Measurements from ENCODE around the gene CLDN4.

The CLDN4 gene

DNA sequence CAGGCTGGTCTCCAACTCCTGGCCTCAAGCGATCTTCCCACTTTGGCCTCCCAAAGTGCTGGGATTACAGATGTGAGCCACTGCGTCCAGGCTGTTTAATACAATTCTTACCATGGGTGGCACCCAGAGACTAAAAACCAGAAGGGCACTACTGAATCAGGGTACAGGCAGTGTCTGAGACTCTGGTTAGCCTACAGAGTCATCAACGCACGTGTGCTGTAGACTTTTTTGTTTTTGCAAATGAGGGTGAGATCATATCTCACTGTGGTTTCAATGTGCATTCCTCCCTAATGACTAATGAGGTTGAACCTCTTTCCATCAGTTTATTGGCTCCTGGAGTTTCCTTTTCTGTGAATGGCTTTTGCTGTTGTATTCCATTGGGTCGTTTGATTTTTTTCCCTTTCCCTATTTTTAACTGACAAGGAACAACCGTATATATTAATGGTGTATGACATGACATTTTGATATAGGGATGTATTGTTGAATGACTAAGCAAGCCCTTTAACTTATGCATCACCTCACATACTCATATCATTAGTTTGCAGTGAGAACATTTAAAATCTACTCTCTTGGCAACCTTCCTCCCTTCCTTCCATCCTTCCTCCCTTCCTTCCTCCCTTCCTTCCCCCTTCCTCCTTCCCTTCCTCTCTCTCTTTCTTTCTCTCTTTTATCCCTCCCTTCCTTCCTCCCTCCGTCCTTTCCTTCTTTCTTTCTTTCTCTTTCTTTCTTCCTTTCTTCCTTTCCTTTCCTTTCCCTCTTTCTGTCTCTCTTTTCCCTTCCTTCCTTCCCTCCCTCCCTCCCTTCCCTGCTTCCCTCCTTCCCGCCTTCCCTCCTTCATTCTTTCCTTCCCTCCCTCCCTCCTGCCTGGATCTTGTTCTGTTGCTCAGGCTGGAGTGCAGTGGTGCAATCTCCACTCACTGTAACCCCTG, 20.9 kb downstream of the CLDN4 start:
- DNase-seq: no peak
- H3K9me3 ChIP-seq (ENCODE audit: severe bottlenecking): no peaks in the 10 kb centered on the region
- no peak overlapping the region for H3K27ac ChIP-seq
- TF ChIP-seq, protein P1, sequence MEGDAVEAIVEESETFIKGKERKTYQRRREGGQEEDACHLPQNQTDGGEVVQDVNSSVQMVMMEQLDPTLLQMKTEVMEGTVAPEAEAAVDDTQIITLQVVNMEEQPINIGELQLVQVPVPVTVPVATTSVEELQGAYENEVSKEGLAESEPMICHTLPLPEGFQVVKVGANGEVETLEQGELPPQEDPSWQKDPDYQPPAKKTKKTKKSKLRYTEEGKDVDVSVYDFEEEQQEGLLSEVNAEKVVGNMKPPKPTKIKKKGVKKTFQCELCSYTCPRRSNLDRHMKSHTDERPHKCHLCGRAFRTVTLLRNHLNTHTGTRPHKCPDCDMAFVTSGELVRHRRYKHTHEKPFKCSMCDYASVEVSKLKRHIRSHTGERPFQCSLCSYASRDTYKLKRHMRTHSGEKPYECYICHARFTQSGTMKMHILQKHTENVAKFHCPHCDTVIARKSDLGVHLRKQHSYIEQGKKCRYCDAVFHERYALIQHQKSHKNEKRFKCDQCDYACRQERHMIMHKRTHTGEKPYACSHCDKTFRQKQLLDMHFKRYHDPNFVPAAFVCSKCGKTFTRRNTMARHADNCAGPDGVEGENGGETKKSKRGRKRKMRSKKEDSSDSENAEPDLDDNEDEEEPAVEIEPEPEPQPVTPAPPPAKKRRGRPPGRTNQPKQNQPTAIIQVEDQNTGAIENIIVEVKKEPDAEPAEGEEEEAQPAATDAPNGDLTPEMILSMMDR (IDR thresholded peaks at IDR 0.05; ENCODE audit: low read depth, low read length): no peak
- H3K27me3 ChIP-seq (ENCODE audit: insufficient read depth, low read depth, severe bottlenecking): no peaks in the 10 kb centered on the region
- no peaks in the 10 kb centered on the region for H3K36me3 ChIP-seq
- H3K4me3 ChIP-seq (ENCODE audit: low read depth, low read length): no peak overlapping the region

- H3K27ac ChIP-seq: no peak overlapping the region
- H3K9me3 ChIP-seq (ENCODE audit: severe bottlenecking): no peaks in the 10 kb centered on the region
- no peak for DNase-seq
- H3K36me3 ChIP-seq: no peaks in the 10 kb centered on the region
- TF ChIP-seq, protein P1 (IDR thresholded peaks at IDR 0.05; ENCODE audit: low read depth, low read length): no peak
- no peak overlapping the region for H3K4me3 ChIP-seq (ENCODE audit: low read depth, low read length)
- no peaks in the 10 kb centered on the region for H3K27me3 ChIP-seq (ENCODE audit: insufficient read depth, low read depth, severe bottlenecking)
Observed at GRCh38 chr7:73852500-73852899, 21.7 kb downstream of the CLDN4 start.

DNA sequence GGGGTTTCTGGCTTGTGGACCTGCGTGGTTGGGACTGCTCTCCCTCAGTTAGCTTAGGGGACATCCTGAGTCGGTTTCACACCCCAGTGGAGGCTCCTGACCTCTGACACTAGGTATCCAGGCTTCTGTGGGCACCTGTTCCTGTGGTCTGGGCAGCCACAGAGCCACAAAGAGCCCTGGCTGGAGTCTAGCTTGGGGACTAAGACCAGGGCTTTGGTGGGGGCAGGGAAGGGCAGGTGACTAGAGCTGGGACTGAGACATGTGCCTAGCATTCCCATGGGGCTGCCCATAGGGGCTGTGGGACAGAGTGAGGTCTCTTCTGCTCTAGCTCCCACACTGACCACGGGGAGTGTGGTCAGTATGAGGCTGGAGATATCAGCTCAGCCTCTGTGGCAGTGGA, 26.1 kb downstream of the CLDN4 start:
- H3K27me3 ChIP-seq (ENCODE audit: insufficient read depth, low read depth, severe bottlenecking): no peaks in the 10 kb centered on the region
- H3K27ac ChIP-seq: no peak overlapping the region
- DNase-seq: no peak
- H3K9me3 ChIP-seq (ENCODE audit: severe bottlenecking): no peaks in the 10 kb centered on the region
- H3K36me3 ChIP-seq: no peaks in the 10 kb centered on the region
- TF ChIP-seq, protein P1 (IDR thresholded peaks at IDR 0.05; ENCODE audit: low read depth, low read length): no peak
- no peak overlapping the region for H3K4me3 ChIP-seq (ENCODE audit: low read depth, low read length)

- H3K27ac ChIP-seq: no peak overlapping the region
- DNase-seq: no peak
- H3K36me3 ChIP-seq: no peaks in the 10 kb centered on the region
- TF ChIP-seq, protein P1 (IDR thresholded peaks at IDR 0.05; ENCODE audit: low read depth, low read length): no peak
- no peaks in the 10 kb centered on the region for H3K9me3 ChIP-seq (ENCODE audit: severe bottlenecking)
- H3K4me3 ChIP-seq (ENCODE audit: low read depth, low read length): no peak overlapping the region
- no peaks in the 10 kb centered on the region for H3K27me3 ChIP-seq (ENCODE audit: insufficient read depth, low read depth, severe bottlenecking)
Observed at GRCh38 chr7:73858807-73859206, 28.0 kb downstream of the CLDN4 start.

- Histone ChIP-seq H3K9me3 (ENCODE audit: severe bottlenecking) (no peaks in the 10 kb centered on the region), H3K4me3 (ENCODE audit: low read depth, low read length) (no peak within 1 kb of the TSS), H3K36me3 (no peaks in the 10 kb centered on the region), H3K27ac (no peak within 1 kb of the TSS), H3K27me3 (ENCODE audit: insufficient read depth, low read depth, severe bottlenecking) (no peaks in the 10 kb centered on the region)
- TF ChIP-seq, protein P1 (IDR thresholded peaks at IDR 0.05; ENCODE audit: low read depth, low read length): no peak
- no peak for DNase-seq
Observed at GRCh38 chr7:73860859-73861258, 30.1 kb downstream of the CLDN4 start, which contains the start of gene TMEM270. Gene TMEM270 (plus strand): TSS chr7:73861159. CDS start chr7:73861195, 36 bp downstream.
